Thoracic aorta (tissue), 2 donors: ENCODE data around the gene DES. TPM values are rescaled to one million over a fixed set of nuclear protein-coding genes. Genes with fewer than 3 reads are reported as not detected.

Experiments used
- ATAC-seq: fragments of 150-250 bp; one replicate; pipeline ENCODE4 v1.8.0; 2017; ENCODE audit warnings: low read depth; ENCODE audit not compliant: insufficient number of reproducible peaks, low FRiP score
- DNase-seq: peaks from one replicate; pipeline ENCODE4 v3.0.0-alpha.2; 2020; ENCODE audit warnings: low spot score
- H3K27ac ChIP-seq, 2 donors: fragments of 200-600 bp; sonication (generic); 1 replicate in 1 of 2; 2 replicates in 1 of 2; pipeline ENCODE4 v1.5.1; 2016; ENCODE audit warnings: mild to moderate bottlenecking in 2 of 2, moderate library complexity in 2 of 2
- H3K27me3 ChIP-seq: fragments of 200-600 bp; sonication (generic); replicated peaks from 2 replicates; pipeline ENCODE4 v1.6.0; 2016; ENCODE audit warnings: mild to moderate bottlenecking; ENCODE audit not compliant: insufficient read depth
- H3K36me3 ChIP-seq: fragments of 200-600 bp; sonication (generic); one replicate; pipeline ENCODE4 v1.5.1; 2016
- H3K4me1 ChIP-seq, 2 donors: fragments of 200-600 bp; sonication (generic); 1 replicate in 1 of 2; 2 replicates in 1 of 2; pipeline versions ENCODE4 v1.5.1 to v1.6.0; 2016; ENCODE audit warnings: low read depth in 2 of 2, mild to moderate bottlenecking in 1 of 2; ENCODE audit not compliant: control insufficient read depth in 1 of 2
- H3K4me3 ChIP-seq: fragments of 200-600 bp; sonication (generic); 2 replicates; pipeline ENCODE4 v1.5.1; 2016; ENCODE audit warnings: mild to moderate bottlenecking
- H3K9me3 ChIP-seq: fragments of 200-600 bp; sonication (generic); 2 replicates; pipeline ENCODE4 v1.5.1; 2016
- CTCF ChIP-seq: fragments of 200-600 bp; sonication (generic); IDR thresholded peaks from one replicate; pipeline ENCODE4 v1.5.1; 2019; ENCODE audit warnings: antibody characterized with exemption
- total RNA-seq, 2 donors: library from RNA; depleted of rRNA; stranded (reverse); fragments of >200 nt; gene quantifications; one replicate each; pipeline versions ENCODE4 v1.1.0 to v1.2.3, GENCODE V29; 2016

Gene DES
- total RNA-seq, 2 donors from 2014 or later = 146 to 302 TPM

- peaks cover 22 to 75% of the 10 kb centered on the region in 2 donors for H3K4me1 ChIP-seq
- peak overlapping the region; percentile 77 to 80 for H3K27ac ChIP-seq
- TF ChIP-seq CTCF = no peak
- no peak for DNase-seq
- no peaks in the 10 kb centered on the region for H3K36me3 ChIP-seq
- H3K27me3 ChIP-seq = no peaks in the 10 kb centered on the region
- no peak for ATAC-seq
- H3K9me3 ChIP-seq = no peaks in the 10 kb centered on the region
- no peak overlapping the region for H3K4me3 ChIP-seq
Measured at GRCh38 chr2:219437141-219437540, 19.0 kb downstream of the DES start.

- no peak for DNase-seq
- Histone ChIP-seq H3K36me3 (no peaks in the 10 kb centered on the region), H3K27me3 (no peaks in the 10 kb centered on the region), H3K9me3 (no peaks in the 10 kb centered on the region), H3K4me3 (no peak overlapping the region), H3K27ac (peak overlapping the region; percentile 77 to 80), H3K4me1 (peaks cover 22 to 76% of the 10 kb centered on the region in 2 donors)
- no peak for TF ChIP-seq CTCF
- ATAC-seq = no peak
Measured at GRCh38 chr2:219437690-219438206, 19.6 kb downstream of the DES start.

GRCh38 chr2:219438453-219438852, 20.3 kb downstream of the DES start:
- Histone ChIP-seq H3K36me3 (peaks cover 3% of the 10 kb centered on the region), H3K9me3 (no peaks in the 10 kb centered on the region), H3K27ac (peak overlapping the region; percentile 77 to 80), H3K27me3 (no peaks in the 10 kb centered on the region), H3K4me1 (peaks cover 25 to 83% of the 10 kb centered on the region in 2 donors), H3K4me3 (no peak overlapping the region)
- ATAC-seq (no peak), DNase-seq (no peak)
- TF ChIP-seq CTCF = no peak

- no peak for DNase-seq
Measured at GRCh38 chr2:219439506-219439905, 21.3 kb downstream of the DES start.

More at GRCh38 chr2:219439506-219439905, 21.3 kb downstream of the DES start:
- ATAC-seq = no peak
- Histone ChIP-seq H3K36me3 (peaks cover 3% of the 10 kb centered on the region), H3K27me3 (no peaks in the 10 kb centered on the region), H3K9me3 (no peaks in the 10 kb centered on the region), H3K27ac (peak overlapping the region; percentile 40 to 77), H3K4me3 (no peak overlapping the region), H3K4me1 (peaks cover 28 to 85% of the 10 kb centered on the region in 2 donors)
- TF ChIP-seq CTCF = no peak
